Progenitor cell of endocrine pancreas (in vitro differentiated cells): ENCODE measurements around the gene SDF2L1. TPM values are rescaled to one million over a fixed set of nuclear protein-coding genes. Genes with fewer than 3 reads are reported as not detected.

Experiments used
- DNase-seq: peaks from one replicate; pipeline ENCODE4 v3.0.0; 2021; ENCODE audit warnings: low spot score; ENCODE audit not compliant: unreplicated experiment
- H3K27ac Mint-ChIP-seq: 2 replicates; pipeline ENCODE4 v1.8.0; 2021; ENCODE audit warnings: mild to moderate bottlenecking, moderate library complexity, mixed read lengths
- H3K27me3 Mint-ChIP-seq: 2 replicates; pipeline ENCODE4 v1.8.0; 2021; ENCODE audit warnings: mixed read lengths
- H3K36me3 Mint-ChIP-seq: 2 replicates; pipeline ENCODE4 v1.8.0; 2022; ENCODE audit warnings: mixed read lengths; ENCODE audit not compliant: insufficient read depth
- H3K4me1 Mint-ChIP-seq: 2 replicates; pipeline ENCODE4 v1.8.0; 2021; ENCODE audit warnings: low read depth, mixed read lengths
- H3K4me3 Mint-ChIP-seq: 2 replicates; pipeline ENCODE4 v1.8.0; 2021; ENCODE audit warnings: low read depth, mild to moderate bottlenecking, moderate library complexity, mixed read lengths
- H3K9me3 Mint-ChIP-seq: 2 replicates; pipeline ENCODE4 v1.8.0; 2021; ENCODE audit warnings: low read depth, mixed read lengths
- CTCF ChIP-seq: fragments of 200-600 bp; sonication (generic); IDR thresholded peaks from one replicate; pipeline ENCODE4 v1.5.0; 2021; ENCODE audit warnings: antibody characterized with exemption, mild to moderate bottlenecking; ENCODE audit not compliant: unreplicated experiment
- total RNA-seq: library from RNA; stranded (reverse); gene quantifications from 2 replicates; pipeline ENCODE4 v1.2.1, GENCODE V29; 2021

The SDF2L1 gene
- total RNA-seq, 1 donor from 2014 or later, result 27.0 TPM

GRCh38 chr22:21598302-21598701 is 43.8 kb upstream of the SDF2L1 start:
- Mint-ChIP-seq H3K4me3 (no peak overlapping the region), H3K4me1 (peaks cover 10% of the 10 kb centered on the region), H3K27me3 (no peaks in the 10 kb centered on the region), H3K36me3 (peaks cover 18% of the 10 kb centered on the region), H3K9me3 (no peaks in the 10 kb centered on the region), H3K27ac (no peak overlapping the region)
- no peak for TF ChIP-seq CTCF
- no peak for DNase-seq

- TF ChIP-seq CTCF, result no peak
- Mint-ChIP-seq H3K36me3 (peaks cover 13% of the 10 kb centered on the region), H3K4me3 (no peak overlapping the region), H3K4me1 (peaks cover 10% of the 10 kb centered on the region), H3K27me3 (no peaks in the 10 kb centered on the region), H3K27ac (peak overlapping the region; percentile 75), H3K9me3 (no peaks in the 10 kb centered on the region)
- DNase-seq, result no peak
Observed at GRCh38 chr22:21599053-21599893, 42.8 kb upstream of the SDF2L1 start.

GRCh38 chr22:21602579-21602978 is 39.5 kb upstream of the SDF2L1 start:
- H3K9me3 Mint-ChIP-seq, result no peaks in the 10 kb centered on the region
- DNase-seq, result no peak
- TF ChIP-seq CTCF, result no peak
- peaks cover 10% of the 10 kb centered on the region for H3K4me1 Mint-ChIP-seq
- H3K27me3 Mint-ChIP-seq, result no peaks in the 10 kb centered on the region
- no peak overlapping the region for H3K4me3 Mint-ChIP-seq
- H3K27ac Mint-ChIP-seq, result peak overlapping the region; percentile 46
- peaks cover 2% of the 10 kb centered on the region for H3K36me3 Mint-ChIP-seq

DNA sequence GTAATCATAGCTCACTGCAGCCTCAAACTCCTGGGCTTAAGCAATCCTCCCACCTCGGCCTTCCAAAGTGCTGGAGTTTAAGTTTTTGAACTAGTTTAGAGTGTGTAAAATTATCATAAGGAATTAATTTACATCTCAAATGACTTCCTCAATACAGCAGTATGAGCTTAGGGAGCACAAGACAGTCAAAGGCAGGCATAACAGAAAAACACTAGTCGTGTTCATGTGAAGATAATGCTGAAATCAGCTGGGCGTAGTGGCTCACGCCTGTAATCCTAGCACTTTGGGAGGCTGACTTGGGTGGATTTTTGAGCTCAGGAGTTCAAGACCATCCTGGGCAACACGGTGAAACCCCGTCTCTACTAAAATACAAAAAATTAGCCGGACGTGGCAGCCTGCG is 38.1 kb upstream of the SDF2L1 start:
- no peak for DNase-seq
- Mint-ChIP-seq H3K36me3 (peaks cover 5% of the 10 kb centered on the region), H3K4me3 (no peak overlapping the region), H3K27ac (no peak overlapping the region), H3K9me3 (no peaks in the 10 kb centered on the region), H3K27me3 (no peaks in the 10 kb centered on the region), H3K4me1 (peaks cover 6% of the 10 kb centered on the region)
- no peak for TF ChIP-seq CTCF

DNA sequence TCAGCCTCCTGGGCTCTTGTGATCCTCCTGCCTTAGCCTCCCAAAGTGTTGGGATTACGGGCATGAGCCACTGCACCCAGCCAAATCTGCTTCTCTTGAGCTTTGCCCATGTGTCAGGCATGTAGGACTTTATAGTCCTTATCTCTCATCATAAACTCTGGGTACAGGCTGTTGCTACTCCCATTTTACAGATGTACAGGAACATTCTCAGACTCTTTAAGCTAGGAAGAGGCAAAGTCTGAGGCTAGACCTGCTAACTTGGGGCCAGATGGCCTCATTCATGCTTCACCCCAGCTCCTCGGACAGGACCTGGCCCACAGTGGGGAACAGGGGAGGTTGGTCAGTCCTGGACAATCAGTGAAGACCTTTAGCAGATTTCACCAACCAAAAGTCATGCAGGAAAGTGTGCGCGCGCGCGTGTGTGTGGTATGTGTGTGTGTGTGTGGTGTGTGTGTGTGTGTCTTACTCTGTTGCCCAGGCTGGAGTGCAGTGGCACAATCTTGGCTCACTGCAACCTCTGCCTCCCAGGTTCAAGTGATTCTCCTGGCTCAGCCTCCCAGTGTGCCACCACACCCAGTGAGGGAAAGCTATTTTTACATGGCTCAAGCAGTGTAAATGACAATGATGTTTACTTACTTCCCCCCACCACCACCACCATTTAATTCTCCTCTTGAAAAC is 36.1 kb upstream of the SDF2L1 start:
- Mint-ChIP-seq H3K27me3 (no peaks in the 10 kb centered on the region), H3K4me1 (no peaks in the 10 kb centered on the region), H3K9me3 (no peaks in the 10 kb centered on the region), H3K4me3 (no peak overlapping the region), H3K36me3 (peaks cover 4% of the 10 kb centered on the region), H3K27ac (no peak overlapping the region)
- DNase-seq, result no peak
- no peak for TF ChIP-seq CTCF
